K562 (cell line): ENCODE data around the gene PLEKHG4B. TPM values are rescaled to one million over a fixed set of nuclear protein-coding genes. Genes with fewer than 3 reads are reported as not detected.
A peak's percentile ranks its signal among the peaks of the same experiment; 100 is the strongest.

Experiments used
- BRD9 ChIP-seq: fragments of 450-650 bp; IDR thresholded peaks from 2 replicates; pipeline ENCODE4 v1.6.1; 2018; ENCODE audit warnings: low read depth; ENCODE audit not compliant: partially characterized antibody
- CREB1 ChIP-seq, 2 experiments: sonication (generic) in 1 of 2; formaldehyde crosslinking in 1 of 2; IDR thresholded peaks; 2 replicates each; pipeline versions ENCODE4 v1.6.1 to v1.8.0; 2012 to 2022; ENCODE audit warnings: inconsistent platforms in 1 of 2, mild to moderate bottlenecking in 1 of 2, missing genetic modification reagents in 1 of 2, moderate library complexity in 1 of 2
- ETS1 ChIP-seq: conservative IDR thresholded peaks from 2 replicates; pipeline ENCODE4 v1.6.1; 2011; ENCODE audit warnings: low read depth, mild to moderate bottlenecking, low read length; ENCODE audit not compliant: control insufficient read depth
- GTF2B ChIP-seq: IDR thresholded peaks from 2 replicates; pipeline ENCODE4 v1.6.1; 2011; ENCODE audit not compliant: insufficient read length; ENCODE audit errors: extremely low read depth
- HDAC3 ChIP-seq: fragments of 450-650 bp; IDR thresholded peaks from 2 replicates; pipeline ENCODE4 v1.6.1; 2018; ENCODE audit warnings: borderline replicate concordance, mild to moderate bottlenecking, moderate library complexity; ENCODE audit not compliant: partially characterized antibody
- HMG20A ChIP-seq: fragments of 450-650 bp; formaldehyde crosslinking; conservative IDR thresholded peaks from 2 replicates; pipeline ENCODE4 v1.4.0; 2020; ENCODE audit warnings: mild to moderate bottlenecking, mixed read lengths
- HNRNPUL1 ChIP-seq: fragments of 200-400 bp; formaldehyde crosslinking; IDR thresholded peaks from 2 replicates; pipeline ENCODE4 v1.6.1; 2017; ENCODE audit warnings: low read length
- IFI16 ChIP-seq: fragments of 250-450 bp; sonication (Bioruptor Pico); IDR thresholded peaks from 2 replicates; pipeline ENCODE4 v2.1.2; 2022; ENCODE audit warnings: mild to moderate bottlenecking, inconsistent platforms
- KAT8 ChIP-seq: fragments of 450-650 bp; IDR thresholded peaks from 2 replicates; pipeline ENCODE4 v1.6.1; 2016; ENCODE audit warnings: low read depth, mild to moderate bottlenecking
- KDM4B ChIP-seq, 2 experiments: fragments of 450-650 bp in 1 of 2; sonication (generic) in 1 of 2; IDR thresholded peaks; 2 replicates each; pipeline ENCODE4 v1.6.1; 2016 to 2017; ENCODE audit warnings: borderline replicate concordance in 2 of 2, antibody characterized with exemption in 1 of 2, low read depth in 1 of 2, mild to moderate bottlenecking in 1 of 2
- MECOM ChIP-seq: fragments of 250-450 bp; sonication (Bioruptor Pico); IDR thresholded peaks from 2 replicates; pipeline ENCODE4 v1.8.0; 2022; ENCODE audit warnings: inconsistent platforms
- NCOA1 ChIP-seq: fragments of 450-650 bp; IDR thresholded peaks from 2 replicates; pipeline ENCODE4 v1.6.1; 2016; ENCODE audit warnings: low read depth
- PHB ChIP-seq: fragments of 250-450 bp; sonication (Bioruptor Pico); IDR thresholded peaks from 2 replicates; pipeline ENCODE4 v1.5.0; 2021
- PHF20 ChIP-seq: fragments of 450-650 bp; IDR thresholded peaks from 2 replicates; pipeline ENCODE4 v1.6.1; 2018; ENCODE audit not compliant: partially characterized antibody
- PHF8 ChIP-seq: fragments of 200-600 bp; sonication (generic); IDR thresholded peaks from 2 replicates; pipeline ENCODE4 v1.6.1; 2012; ENCODE audit warnings: mixed run types, mild to moderate bottlenecking, inconsistent platforms, low read length, moderate library complexity, borderline replicate concordance
- POLR2AphosphoS2 ChIP-seq: IDR thresholded peaks from 2 replicates; pipeline ENCODE4 v1.6.1; 2012; ENCODE audit warnings: low read length, improper control_type of control experiment
- RBFOX2 ChIP-seq: fragments of 200-400 bp; formaldehyde crosslinking; IDR thresholded peaks from 2 replicates; pipeline ENCODE4 v1.6.1; 2017; ENCODE audit warnings: low read depth, mild to moderate bottlenecking, low read length, moderate library complexity
- SIN3A ChIP-seq, 2 experiments: fragments of 150-350 bp in 1 of 2; IDR thresholded peaks; 2 replicates each; pipeline ENCODE4 v1.6.1; 2011 to 2016; ENCODE audit warnings: borderline replicate concordance in 2 of 2, low read depth in 2 of 2, low read length in 2 of 2, mild to moderate bottlenecking in 2 of 2, moderate library complexity in 2 of 2; ENCODE audit not compliant: control insufficient read depth in 1 of 2
- WHSC1 ChIP-seq: IDR thresholded peaks from one replicate; pipeline ENCODE4 v1.6.1; 2012; ENCODE audit warnings: low read length, control low read depth, inconsistent platforms
- ZBTB17 ChIP-seq: fragments of 450-650 bp; formaldehyde crosslinking; IDR thresholded peaks from 2 replicates; pipeline ENCODE4 v1.4.0; 2020; ENCODE audit warnings: mild to moderate bottlenecking
- ZNF165 ChIP-seq: fragments of 250-450 bp; sonication (Bioruptor Pico); IDR thresholded peaks from 2 replicates; pipeline ENCODE4 v1.4.0; 2020; ENCODE audit warnings: borderline replicate concordance
- ZNF79 ChIP-seq: fragments of 250-450 bp; sonication (Bioruptor Pico); IDR thresholded peaks from 2 replicates; pipeline ENCODE4 v1.4.0; 2020; ENCODE audit warnings: low read depth, mild to moderate bottlenecking, moderate library complexity
- polyA plus RNA-seq, 8 experiments: library from polyadenylated mRNA; depleted of rRNA in 4 of 8; stranded (reverse) in 5 of 8; unstranded in 3 of 8; fragments of >200 nt; fragmentation: Nextera tagmentation in 2 of 8; fragmentation: Illumina TruSeq in 1 of 8; extraction: Ambion mirVana in 2 of 8; extraction: Trizol in 1 of 8; gene quantifications; 2 replicates each; pipeline versions ENCODE4 v1.2.1 to v1.2.3, GENCODE V29; 2011 to 2014; ENCODE audit warnings: inconsistent platforms in 1 of 8, missing spikeins in 1 of 8
- total RNA-seq, 7 experiments: library from RNA; depleted of rRNA in 6 of 7; stranded (reverse); fragments of >200 nt in 6 of 7; fragmentation: Illumina TruSeq in 2 of 7; extraction: Trizol in 2 of 7; gene quantifications; 2 replicates each; pipeline versions ENCODE4 v1.2.1 to v1.2.3, GENCODE V29; 2011 to 2021; ENCODE audit warnings: low replicate concordance in 1 of 7
- TF ChIP-seq, protein P1 (sequence below): fragments of 250-450 bp; sonication (Bioruptor Pico); IDR thresholded peaks from 2 replicates; pipeline ENCODE4 v1.5.0; 2022; ENCODE audit warnings: mild to moderate bottlenecking
- TF ChIP-seq, protein P2 (sequence below): fragments of 450-650 bp; IDR thresholded peaks from 2 replicates; pipeline ENCODE4 v1.6.1; 2016

Gene PLEKHG4B
- total and polyA plus RNA-seq, 9 of the 15 experiments (the other 6 are each of a cell fraction or from before 2014, with no cell fraction given) = 0.02 TPM; not detected in 8

DNA sequence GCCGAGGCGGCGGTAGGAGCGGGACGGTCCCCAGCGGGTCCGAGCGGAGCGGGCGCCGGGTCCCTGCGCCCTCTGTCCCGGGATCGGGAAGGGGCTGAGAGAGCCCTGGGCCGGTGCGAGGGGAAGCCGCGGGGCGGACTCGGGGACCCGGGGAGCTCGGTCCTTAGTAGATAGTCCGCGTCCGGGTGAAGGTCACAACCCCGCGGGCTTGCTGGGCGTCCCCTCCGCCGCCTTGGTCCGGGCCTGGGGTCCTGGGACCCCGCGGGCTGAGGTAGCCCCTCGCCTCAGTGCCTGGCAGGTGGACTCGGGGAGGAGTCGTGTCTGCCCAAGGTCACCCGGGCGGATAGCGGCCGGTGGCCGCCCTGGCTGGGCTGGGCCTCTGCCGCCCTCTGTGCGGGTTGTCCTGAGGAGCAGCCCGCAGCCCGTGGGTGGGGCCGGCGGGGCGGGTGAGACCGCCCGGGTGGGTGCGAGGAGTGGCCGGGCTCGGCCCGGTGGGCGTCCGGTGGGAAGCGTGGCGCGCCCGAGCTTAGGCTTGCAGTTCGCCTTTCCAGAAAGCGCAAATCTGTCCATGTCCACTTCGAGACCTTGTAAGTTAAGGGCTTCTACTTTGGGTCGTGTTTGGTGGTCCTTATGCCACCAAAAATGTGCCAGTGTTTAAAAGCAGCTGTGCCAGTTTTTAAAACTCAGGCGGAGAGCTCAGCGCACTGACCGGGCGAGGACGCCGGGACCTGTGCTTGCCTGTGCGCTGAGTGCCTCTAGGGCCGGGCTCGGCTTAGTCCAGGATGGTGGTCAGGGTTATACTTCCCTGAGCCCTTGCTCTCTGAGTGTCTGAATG, 126.7 kb downstream of the PLEKHG4B start (continued):
- TF ChIP-seq IFI16 (CRISPR knock-in tag) = no peak
- no peak for TF ChIP-seq KAT8
- peak; percentile 36; the same call in 1 of the 2 replicates for TF ChIP-seq PHF8
- no peak for TF ChIP-seq HDAC3
- 0 out of 4 replicates have a peak, but pooled peaks have one; percentile 31 to 38 for TF ChIP-seq SIN3A (IDR thresholded peaks at IDR 0.05; ENCODE audit: borderline replicate concordance in 2 of 2, control insufficient read depth in 1 of 2, low read depth in 2 of 2, low read length in 2 of 2)
- TF ChIP-seq ZBTB17 (CRISPR knock-in tag) = no peak
- no peak for TF ChIP-seq CREB1 (IDR thresholded peaks at IDR 0.05)
- no peak for TF ChIP-seq CREB1 (CRISPR knock-in tag; IDR thresholded peaks at IDR 0.05)
- no peak for TF ChIP-seq ZNF165 (CRISPR knock-in tag)
- no peak for TF ChIP-seq ZNF79
- no peak for TF ChIP-seq NCOA1
- peak; percentile 84 for TF ChIP-seq RBFOX2
- TF ChIP-seq BRD9 = no peak
- TF ChIP-seq KDM4B (IDR thresholded peaks at IDR 0.05; ENCODE audit: borderline replicate concordance in 2 of 2, low read depth in 1 of 2) = no peak; a peak in 1 of 4 replicates
- no peak for TF ChIP-seq POLR2AphosphoS2
- TF ChIP-seq HNRNPUL1 = no peak
- no peak for TF ChIP-seq PHF20
- TF ChIP-seq HMG20A = no peak
- TF ChIP-seq MECOM (CRISPR knock-in tag) = no peak
- TF ChIP-seq, protein P1, sequence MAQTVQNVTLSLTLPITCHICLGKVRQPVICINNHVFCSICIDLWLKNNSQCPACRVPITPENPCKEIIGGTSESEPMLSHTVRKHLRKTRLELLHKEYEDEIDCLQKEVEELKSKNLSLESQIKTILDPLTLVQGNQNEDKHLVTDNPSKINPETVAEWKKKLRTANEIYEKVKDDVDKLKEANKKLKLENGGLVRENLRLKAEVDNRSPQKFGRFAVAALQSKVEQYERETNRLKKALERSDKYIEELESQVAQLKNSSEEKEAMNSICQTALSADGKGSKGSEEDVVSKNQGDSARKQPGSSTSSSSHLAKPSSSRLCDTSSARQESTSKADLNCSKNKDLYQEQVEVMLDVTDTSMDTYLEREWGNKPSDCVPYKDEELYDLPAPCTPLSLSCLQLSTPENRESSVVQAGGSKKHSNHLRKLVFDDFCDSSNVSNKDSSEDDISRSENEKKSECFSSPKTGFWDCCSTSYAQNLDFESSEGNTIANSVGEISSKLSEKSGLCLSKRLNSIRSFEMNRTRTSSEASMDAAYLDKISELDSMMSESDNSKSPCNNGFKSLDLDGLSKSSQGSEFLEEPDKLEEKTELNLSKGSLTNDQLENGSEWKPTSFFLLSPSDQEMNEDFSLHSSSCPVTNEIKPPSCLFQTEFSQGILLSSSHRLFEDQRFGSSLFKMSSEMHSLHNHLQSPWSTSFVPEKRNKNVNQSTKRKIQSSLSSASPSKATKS (CRISPR knock-in tag) = no peak
- no peak for TF ChIP-seq PHB (CRISPR knock-in tag)
- TF ChIP-seq ETS1 = peak; percentile 4; the same call in 1 of the 2 replicates
- TF ChIP-seq, protein P2, sequence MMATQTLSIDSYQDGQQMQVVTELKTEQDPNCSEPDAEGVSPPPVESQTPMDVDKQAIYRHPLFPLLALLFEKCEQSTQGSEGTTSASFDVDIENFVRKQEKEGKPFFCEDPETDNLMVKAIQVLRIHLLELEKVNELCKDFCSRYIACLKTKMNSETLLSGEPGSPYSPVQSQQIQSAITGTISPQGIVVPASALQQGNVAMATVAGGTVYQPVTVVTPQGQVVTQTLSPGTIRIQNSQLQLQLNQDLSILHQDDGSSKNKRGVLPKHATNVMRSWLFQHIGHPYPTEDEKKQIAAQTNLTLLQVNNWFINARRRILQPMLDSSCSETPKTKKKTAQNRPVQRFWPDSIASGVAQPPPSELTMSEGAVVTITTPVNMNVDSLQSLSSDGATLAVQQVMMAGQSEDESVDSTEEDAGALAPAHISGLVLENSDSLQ = no peak
- TF ChIP-seq GTF2B = no peak
- TF ChIP-seq WHSC1 = no peak
